HG03432 (cell line): Measurements from ENCODE around the gene CD300LB.
"Not testable (repeated sequence)": the region's sequence is repeated elsewhere in the genome, so short reads cannot be mapped to it uniquely, and the experiment has no call there.

Experiments used
- ATAC-seq: cut with Tn5 transposase; IDR thresholded peaks from one replicate; pipeline ENCODE4 v1.9.1; 2021; ENCODE audit warnings: mild to moderate bottlenecking, moderate library complexity; ENCODE audit not compliant: unreplicated experiment

CD300LB gene

GRCh38 chr17:74502861-74503260 lies 28.4 kb downstream of the CD300LB start:
- ATAC-seq = no peak

GRCh38 chr17:74499992-74500391 lies 31.3 kb downstream of the CD300LB start:
- no peak for ATAC-seq

- no peak for ATAC-seq
These were observed 33.8 kb downstream of the CD300LB start for GRCh38 chr17:74497471-74497870.

DNA sequence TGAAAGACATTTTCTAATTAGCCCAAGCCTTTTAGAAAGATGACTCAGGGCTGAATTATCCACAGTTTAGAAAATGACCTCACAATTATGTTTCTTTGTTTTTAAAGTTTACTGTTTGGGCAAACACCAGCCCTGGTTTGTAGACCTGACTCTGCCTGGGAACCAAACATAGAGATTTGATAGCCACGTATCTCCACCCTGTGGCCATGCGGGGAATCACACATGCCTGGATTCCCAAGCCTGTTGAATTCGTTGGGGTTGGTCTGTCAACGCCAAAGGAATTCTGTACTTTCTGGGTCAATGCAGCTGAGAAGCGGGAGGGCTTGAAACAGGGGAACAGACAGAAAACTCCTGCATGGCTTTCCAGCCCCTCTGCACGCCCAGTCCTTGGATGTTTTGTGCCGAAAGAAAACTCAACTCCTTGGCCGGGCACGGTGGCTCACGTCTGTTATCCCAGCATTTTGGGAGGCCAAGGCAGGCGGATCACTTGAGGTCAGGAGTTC lies 37.9 kb downstream of the CD300LB start:
- ATAC-seq = no peak

GRCh38 chr17:74491626-74492025 lies 39.6 kb downstream of the CD300LB start:
- ATAC-seq = no peak

GRCh38 chr17:74490716-74491115 lies 40.6 kb downstream of the CD300LB start:
- ATAC-seq = no peak

DNA sequence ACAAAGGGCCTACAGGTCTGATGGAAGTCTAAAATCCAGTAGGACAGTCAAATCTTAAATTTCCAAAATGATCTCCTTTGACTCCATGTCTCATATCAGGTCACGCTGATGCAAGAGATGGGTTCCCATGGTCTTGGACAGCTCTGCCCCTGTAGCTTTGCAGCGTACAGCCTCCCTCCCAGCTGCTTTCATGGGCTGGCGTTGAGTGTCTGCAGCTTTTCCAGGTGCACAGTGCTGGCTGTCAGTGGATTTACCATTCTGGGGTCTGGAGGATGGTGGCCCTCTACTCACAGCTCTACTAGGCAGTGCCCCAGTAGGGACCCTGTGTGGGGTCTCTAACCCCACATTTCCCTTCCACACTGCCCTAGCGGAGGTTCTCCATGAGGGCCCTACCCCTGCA lies 43.0 kb downstream of the CD300LB start:
- not testable (repeated sequence) for ATAC-seq

DNA sequence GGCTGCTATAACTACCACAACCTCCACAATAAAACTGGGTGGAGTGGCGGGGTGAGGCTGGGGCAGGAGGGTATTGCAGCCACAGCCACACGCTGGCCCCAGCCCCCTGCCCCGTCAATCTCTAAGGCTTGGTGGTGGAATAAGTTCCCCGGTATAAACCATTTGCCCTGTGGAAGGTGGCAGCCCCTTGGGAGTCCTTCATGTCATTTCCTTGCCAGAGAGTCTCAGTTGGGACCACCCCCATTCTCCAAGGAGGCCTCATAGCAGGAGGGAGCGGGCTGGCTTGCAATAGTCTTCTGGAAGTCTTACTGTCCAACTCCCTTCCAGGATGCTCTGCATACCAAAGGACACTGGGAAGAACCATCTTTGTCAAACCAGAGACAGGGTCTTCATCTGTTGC lies 45.4 kb downstream of the CD300LB start:
- ATAC-seq = no peak

- no peak for ATAC-seq
These were observed 46.1 kb downstream of the CD300LB start for GRCh38 chr17:74485022-74485743.

DNA sequence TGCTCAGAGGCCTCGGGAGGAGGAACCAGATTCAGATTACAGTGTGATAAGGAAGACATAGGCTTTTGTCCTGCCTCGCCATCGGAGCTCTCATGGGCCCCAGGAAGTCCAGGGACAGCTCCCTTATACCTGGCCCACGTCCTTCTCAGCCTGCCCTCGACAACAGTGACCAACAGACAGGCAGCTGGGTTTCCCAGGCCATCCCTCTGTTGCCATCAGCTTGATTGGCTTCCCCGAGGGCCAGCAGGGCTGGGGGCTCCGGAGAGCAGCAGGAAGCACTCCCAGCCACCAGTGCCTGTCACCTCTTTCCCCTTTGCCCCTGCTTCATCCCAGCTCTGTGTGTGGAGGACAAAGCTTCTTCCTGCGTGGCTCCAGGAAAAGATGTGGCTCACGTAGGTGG lies 47.2 kb downstream of the CD300LB start:
- no peak for ATAC-seq

- ATAC-seq = no peak
These were observed 49.7 kb downstream of the CD300LB start for GRCh38 chr17:74481621-74482020.

GRCh38 chr17:74480290-74480689 lies 51.0 kb downstream of the CD300LB start:
- no peak for ATAC-seq

- no peak for ATAC-seq
These were observed 52.7 kb downstream of the CD300LB start for GRCh38 chr17:74478420-74479100.

DNA sequence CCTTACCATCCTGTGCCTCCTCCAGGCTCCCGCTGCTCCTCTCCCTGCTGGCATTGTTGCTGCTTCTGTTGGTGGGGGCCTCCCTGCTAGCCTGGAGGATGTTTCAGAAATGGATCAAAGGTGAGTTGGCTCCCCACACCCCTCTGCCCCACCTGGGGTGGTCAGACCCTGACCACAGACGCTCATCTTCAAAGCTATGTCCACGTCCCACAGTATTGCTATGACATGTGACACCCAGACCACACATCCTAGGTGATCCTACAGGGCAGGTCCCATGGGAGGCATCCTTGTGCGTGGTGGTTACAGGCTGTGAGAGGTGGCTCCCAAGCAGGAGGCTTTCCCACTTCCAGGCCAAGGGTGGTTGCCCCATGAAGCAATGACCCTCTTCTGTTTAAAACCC lies 53.9 kb downstream of the CD300LB start:
- no peak for ATAC-seq

- ATAC-seq = no peak
These were observed 56.1 kb downstream of the CD300LB start for GRCh38 chr17:74475189-74475588.

DNA sequence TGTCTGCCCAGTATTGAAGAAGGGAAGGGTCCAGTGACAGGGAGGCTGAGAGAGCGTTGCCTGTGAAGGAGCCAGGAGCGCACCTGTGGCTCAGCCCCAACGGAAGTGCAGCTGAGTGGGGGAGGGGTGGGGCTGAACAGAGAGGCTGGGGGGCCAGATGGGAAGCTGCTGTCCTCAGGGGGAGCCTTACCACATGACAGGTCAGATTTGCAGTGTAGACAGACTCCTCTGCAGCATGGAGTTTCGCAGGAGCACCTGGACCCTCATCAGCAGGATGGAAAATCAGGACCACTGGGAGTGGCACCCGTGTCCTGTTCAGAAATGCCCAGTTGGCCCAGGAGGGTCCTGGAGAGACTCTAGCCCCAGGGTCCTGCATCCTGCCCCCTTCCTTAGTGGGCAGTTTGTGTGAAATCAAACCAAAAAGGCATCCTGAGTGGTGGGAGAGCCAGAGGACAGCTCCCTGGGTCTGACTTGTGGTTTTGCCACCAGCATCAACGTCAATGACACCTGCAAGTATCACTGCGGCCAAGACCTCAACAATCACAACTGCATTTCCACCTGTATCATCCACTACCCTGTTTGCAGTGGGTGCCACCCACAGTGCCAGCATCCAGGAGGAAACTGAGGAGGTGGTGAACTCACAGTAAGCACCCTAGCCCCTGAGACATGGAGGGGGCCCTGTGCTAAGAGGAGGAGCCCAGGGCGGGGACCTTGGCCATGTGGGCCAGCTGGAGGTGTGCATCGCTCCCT lies 57.1 kb downstream of the CD300LB start:
- no peak for ATAC-seq

DNA sequence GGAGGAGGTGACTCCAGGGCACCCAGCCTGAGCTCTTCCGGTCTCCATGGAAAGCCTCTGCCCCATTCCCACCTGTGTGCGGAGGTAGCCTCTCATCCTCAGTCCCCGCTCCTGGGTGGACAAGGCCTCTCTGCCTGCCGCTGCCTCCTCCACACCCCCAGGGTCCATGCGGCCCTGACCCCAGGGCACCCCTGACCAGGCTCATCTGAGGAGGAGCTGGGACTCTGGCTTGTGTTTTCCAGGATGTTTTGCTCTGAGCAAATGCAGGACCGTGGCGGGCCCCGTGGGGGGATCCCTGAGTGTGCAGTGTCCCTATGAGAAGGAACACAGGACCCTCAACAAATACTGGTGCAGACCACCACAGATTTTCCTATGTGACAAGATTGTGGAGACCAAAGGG lies 58.0 kb downstream of the CD300LB start:
- ATAC-seq = no peak

GRCh38 chr17:74472890-74473289 lies 58.4 kb downstream of the CD300LB start:
- ATAC-seq = no peak

DNA sequence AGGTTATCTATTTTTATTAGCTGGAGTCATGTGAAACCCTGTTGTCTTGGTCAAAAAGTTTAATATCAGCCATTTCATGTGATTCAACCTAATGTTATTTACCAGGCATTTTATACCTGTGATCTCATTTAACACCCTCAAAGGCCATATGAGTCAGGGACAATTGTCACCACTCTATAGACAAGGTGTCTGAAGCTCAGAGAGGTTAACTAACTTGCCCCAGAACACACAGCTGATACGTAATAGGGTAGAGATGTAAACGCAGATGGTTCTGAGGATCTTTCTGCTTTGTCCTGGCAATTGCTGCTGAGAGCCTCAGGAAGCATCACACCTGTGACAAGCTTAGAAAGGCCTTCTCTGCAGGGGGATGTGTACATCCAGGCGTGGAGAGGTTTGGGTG lies 59.9 kb downstream of the CD300LB start:
- ATAC-seq = no peak
